GM21528 (cell line): Measurements from ENCODE around the gene DNAJB8.

Source experiments
- ATAC-seq: cut with Tn5 transposase; IDR thresholded peaks from one replicate; pipeline ENCODE4 v1.9.1; 2021; ENCODE audit warnings: mild to moderate bottlenecking, moderate library complexity; ENCODE audit not compliant: unreplicated experiment, low FRiP score

The DNAJB8 gene

DNA sequence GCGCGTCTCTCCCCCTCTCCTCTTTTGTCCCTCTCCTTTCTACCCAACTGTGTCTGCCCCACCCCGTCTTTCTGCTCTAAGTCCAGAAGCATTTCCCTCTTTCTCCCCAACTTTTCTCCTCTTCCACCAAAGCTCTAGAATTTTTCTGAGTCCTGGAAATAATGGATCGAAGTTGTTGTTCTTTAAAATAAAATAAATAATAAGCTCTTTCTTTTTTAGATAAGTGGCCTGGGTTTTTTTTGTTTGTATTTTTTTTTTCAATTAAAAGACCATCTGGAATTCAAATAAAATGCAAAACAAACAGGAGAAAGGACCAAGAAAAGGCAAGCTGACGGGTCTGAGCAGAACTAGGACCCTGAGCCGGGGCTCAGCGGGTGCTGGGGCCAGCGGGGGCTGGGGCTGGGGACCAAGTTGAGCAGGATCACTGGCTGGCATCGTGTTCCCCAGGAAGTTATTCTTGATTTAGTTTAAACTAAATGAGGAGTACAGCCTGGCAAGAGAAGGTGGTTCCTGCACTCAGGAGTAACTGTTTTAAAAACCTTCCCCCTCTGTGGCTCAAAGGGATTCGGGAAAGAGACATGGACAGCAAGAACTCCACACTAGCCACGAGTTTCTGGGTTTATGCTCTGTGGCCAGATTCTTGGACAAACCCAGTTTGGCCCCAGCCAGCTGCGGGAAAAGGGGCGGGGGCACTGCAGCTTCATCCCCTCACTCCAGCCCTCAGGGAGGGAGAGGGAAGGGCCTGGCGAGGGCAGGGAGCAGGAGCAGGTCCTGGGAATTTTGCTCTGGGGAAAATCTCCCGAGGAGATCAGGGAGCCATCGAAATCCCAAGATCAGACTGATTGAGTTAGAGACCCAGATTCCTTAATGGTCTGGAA lies 18.0 kb upstream of the DNAJB8 start:
- no peak for ATAC-seq

DNA sequence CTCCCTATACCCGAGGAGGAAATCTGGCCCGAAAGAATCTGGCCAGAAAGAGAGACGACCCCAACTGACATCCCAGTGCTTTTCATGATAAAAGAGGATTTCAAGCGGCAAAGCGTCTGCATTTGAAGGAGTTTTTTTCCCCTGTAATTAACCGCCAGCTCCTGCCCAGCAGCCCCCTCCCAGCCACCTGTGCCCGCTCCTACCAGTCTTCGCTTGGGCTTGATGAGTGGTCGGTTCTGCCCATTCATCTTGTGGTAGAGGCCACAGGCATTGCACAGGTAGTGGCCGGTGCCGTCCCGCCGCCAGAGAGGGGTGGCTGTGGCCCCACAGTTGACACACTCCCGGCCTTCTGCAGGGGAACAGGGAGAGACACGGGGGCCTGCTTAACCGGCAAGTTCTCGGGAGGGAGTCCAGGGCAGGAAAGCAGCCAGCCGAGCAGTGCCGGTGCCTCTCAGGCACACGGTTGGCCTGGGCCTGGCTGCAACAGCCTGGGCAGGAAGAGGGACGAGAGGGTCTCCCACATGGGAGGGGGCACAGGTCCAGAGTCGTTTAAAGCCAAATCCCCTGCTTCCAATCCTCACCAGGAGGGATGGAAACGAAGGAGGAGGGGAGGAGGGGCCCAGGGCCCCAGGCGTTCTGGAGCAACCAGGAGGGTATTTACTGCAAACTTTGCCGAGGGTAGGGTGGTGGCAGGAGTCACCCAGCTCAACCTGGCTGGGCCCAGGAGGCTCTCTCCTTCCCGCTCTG lies 17.1 kb upstream of the DNAJB8 start:
- ATAC-seq = no peak

DNA sequence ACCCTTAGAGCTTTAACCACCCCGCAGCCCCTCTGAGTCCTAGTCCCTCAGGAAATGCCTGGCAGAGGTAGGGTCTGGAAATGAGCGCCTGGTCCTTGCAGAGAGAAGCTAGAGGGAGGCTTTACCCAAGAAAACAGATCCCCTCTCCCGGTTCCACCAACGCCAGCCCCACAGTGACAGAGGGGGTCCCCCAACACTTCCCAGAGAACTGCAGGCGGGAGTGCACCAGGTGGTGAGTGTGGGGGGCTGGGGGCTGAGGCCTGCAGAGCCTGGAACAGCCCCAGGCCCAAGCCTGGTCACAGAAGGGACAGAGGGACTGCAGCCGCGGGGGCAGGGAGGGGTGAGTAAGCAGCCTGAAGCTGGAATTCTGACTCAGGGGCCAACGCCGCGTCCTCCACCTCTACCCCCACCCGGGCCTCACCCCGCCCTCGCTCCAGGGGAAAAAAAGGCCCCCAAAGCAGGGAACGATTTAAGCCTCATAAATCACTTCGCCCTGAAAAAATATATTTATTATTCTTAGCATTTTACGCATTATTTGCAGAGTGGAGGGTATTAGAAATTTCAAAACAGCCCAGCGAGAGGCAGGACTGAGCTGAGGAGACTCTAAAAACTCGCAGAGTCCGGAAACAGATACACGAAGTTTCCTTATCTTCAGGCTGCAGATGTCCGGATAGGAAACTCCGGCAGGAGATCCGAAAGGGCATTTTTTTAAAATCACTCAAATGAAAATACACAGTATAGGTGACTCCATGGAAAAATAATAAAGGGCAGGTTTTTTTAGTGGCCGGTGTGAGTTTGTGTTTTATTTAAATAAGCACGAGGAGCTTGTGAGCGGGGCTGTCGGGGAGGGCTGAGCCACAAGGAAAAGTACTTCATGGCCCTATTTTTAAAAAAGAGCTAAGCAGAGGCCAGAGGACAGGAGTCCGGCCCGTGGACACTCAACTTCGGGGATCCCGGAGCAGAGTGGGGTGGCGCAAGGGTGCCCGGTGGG lies 16.3 kb upstream of the DNAJB8 start:
- ATAC-seq = no peak

DNA sequence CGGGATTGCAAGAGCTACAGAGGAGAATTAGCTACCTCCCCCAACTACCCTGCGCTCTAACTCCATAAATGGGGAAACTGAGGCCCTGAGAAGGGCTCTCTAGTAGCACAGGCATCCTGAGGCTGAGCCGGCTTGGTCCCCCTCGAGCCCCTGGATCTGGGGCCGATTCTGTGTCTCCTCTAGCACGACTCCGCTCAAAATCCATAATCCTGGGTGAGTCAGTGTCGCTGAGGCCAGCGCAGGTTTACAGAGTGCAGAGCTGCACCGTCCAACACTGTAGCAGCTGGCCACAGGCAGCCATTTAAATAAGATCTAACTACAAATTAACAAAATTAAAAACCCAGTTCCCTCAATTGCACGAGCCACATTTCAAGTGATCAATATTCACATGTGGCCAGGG lies 15.5 kb upstream of the DNAJB8 start:
- ATAC-seq = no peak

DNA sequence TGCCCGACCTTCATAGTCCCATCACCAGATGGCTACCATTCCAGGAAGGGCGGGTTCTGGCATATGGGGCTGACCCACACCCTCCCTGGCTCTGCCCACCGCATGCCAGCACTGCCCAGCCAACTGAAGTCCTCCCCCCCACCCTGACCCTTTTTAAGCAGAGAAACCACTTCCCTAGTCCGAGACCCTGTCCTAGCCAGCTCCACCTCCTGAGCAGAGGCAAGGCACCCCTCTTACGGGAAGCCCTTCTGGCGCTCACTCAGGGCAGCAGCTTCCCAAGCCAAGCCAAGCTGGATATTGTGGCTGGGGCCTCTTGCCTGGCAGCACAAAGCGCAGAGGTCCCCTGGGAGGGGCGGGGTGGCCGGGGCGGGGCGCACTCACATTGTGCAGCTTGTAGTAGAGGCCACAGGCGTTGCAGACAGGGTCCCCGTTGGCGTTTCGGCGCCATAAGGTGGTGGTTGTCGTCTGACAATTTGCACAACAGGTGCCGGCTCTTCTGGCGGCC lies 14.8 kb upstream of the DNAJB8 start:
- ATAC-seq = no peak

DNA sequence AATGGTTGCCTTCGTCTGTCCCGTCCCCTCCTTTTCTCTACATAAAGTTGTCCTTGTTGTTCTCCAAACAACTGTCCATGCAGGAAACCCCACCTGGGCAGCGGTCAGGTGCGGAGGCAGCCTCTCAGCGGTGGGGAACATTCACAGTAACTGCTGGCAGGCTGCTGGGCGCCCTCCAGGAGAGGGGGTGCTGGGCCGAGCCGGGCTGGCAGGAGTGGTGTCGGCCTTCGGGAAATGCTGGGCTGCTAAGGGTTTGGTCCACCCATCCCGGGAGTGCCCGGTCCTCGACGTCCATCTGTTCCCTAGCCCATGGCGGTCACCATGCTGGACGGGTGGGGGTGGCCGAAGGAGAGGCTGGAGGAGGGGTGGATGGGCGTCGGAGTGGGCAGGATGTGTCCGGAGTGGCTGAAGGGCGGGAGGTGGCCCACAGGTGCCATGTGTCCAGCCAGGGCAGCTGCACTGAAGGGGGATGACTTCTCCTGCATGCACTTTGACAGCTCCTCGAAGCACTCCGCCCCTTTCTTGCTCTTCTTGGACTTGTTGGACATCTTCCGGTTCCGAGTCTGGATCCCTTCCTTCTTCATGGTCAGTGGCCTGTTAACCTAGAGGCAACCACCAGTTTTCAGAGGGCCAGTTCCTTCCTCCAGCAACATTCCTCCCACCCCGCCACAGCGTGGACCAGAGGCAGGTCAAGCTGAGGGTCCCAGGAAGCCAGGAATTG lies 14.2 kb upstream of the DNAJB8 start:
- ATAC-seq = no peak

DNA sequence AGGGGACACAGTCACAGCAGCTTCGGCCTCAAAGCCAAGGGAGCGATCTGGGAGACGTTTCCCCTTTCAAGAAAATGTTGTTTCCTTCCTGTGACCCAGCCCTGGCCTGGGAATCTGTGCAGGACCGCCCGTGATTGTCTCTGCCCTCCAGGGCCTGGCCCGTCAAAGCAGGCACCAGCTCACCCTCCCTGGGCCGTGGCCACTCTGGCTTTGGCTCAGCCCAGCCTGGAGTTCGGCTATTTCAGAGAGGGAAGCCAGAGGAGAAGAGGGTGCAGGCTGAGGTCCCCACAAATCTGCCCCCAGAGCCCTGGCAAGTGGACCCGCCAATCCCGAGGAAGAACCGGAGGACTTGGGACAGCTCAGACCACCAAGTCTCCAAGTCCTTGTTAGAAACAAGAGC lies 13.6 kb upstream of the DNAJB8 start:
- ATAC-seq = no peak

DNA sequence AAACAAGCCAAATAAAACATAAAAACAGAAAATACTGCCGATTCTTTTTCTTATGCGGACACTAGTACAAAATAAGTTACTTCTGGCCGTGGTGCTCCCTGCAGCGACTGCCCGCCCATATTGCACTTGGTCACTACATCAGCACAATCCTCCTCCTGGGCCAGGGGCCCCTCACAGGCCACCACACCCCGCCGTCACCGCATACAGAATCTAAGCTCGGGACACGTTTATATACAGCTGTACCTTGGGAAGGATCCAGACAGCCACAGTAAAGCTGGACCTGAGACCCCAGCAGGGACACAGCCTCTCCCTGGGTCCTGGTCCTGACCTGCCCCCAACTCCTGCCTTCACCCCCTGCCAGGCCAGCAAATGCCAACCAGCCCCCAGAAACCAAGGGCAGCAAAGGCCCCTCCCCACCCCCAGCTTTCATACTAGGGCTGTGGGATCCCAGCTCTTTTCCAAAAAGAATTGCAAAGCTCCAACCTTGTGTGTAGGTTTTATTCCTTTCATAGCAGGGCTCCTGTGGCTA lies 12.9 kb upstream of the DNAJB8 start:
- no peak for ATAC-seq

DNA sequence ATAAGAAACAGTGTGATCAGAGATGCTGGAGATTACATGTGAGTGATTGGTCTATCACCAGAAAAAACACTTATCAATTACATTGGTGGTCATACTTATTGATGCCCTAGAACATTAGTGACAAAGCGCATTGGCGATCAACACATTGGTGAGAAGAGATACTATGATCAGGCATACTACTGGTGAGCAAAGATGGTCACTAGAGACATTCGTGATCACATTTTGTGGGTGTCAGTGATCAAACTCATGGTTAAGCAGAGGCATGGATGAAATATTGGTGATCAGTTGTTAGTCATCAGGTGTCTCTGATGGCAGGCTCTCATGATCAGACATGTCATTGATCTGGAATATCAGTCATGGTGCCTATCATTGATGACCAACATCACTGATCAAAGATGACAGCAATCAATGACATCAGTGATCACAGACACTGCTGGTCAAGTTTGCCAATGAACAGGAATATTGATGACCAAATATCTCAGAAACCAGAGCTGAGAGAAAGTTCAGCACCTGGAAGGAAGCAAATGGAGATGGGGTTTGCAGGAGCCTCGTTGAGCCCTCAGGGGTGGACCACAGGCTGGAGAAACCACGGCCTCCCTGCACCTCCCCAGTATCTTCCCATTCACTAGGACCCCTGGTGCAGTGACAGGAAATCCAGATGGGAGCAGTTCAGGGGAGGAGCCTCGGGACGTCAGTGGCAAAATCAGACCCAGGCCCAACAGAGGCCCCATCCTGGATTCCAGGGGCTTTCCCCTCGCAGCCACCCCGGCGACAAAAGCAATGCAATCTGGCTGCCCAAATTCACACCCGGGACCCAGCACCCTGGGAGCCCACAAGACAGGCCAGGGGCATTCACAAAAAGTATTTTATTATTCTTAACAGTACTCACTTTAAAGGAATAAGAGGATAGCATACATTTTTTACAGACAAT lies 12.2 kb upstream of the DNAJB8 start:
- ATAC-seq = no peak

DNA sequence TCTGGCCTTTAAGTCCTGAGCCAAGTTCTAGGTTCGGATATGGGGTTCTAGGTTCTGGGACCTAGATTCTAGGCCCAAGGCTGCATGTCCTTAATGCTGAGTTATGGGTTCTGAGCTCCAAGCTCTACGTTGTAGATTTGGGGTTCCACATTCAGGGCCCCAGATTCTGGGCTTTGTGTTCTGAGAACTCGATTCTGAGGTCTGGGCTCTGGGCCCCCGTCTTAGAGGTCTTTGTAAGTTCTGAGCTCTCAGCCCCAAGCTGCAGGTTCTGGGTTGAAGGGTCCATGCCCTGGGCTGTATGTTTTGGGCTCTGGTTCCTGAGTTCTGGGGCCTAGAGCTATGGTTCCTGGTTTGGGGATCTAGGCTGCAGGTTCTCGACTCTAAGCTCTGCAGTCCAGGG lies 10.0 kb upstream of the DNAJB8 start:
- ATAC-seq = no peak

DNA sequence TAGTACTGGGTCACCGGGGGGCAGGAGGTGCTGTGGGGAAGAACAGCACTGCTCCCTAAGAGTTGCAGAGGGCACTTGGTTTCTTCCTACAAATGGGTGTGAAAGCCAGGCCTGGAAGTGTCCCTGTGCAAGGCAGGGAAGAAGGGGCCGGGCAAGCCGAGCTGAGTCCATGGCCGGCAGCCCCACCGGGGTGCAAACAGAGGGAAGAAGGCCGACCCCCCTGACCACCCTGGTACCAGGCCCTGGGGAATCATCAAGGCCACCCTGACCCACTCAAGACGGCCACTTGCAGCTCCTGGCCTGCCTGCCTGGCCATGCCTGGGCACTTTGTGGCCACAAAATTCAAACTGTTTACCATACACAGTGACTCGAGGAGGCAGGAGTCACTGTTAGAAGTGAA lies 8.7 kb upstream of the DNAJB8 start:
- ATAC-seq = no peak

DNA sequence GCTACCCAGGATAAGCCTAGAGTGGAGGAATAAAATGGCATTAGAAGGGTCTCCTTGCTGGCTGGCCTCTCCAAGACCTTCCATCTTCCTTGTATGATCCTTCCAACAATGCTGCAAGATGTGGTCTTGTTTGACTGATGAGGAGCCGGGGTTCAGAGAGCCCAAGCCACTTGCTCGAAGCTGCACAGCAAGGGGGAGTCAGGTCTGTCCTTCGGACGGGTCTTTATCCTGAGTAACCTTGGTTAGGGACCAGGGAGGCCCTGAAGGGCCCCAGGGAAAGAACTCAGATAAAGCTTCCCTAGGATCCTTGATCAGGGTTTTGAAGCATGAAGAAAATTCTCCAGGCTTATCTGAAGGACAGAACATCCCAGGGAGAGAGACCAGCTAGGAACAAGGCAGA lies 7.0 kb upstream of the DNAJB8 start:
- ATAC-seq = no peak

DNA sequence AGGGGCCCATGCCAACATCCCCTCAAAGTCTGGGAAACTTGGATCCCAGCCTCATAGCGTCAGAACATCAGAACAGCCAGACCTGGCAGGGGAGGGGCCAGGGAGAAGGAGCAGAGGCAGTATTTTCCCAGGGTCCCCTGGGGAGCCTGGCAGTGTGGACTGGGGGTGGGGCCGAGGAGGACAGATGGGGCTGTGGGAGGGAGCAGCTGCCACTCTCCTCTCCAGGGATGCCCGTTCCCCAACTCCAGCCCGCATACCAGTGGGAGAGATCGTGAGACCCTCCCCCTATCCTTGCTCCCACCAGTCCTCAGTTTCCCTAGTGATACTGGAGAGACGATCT lies 6.5 kb upstream of the DNAJB8 start:
- no peak for ATAC-seq

DNA sequence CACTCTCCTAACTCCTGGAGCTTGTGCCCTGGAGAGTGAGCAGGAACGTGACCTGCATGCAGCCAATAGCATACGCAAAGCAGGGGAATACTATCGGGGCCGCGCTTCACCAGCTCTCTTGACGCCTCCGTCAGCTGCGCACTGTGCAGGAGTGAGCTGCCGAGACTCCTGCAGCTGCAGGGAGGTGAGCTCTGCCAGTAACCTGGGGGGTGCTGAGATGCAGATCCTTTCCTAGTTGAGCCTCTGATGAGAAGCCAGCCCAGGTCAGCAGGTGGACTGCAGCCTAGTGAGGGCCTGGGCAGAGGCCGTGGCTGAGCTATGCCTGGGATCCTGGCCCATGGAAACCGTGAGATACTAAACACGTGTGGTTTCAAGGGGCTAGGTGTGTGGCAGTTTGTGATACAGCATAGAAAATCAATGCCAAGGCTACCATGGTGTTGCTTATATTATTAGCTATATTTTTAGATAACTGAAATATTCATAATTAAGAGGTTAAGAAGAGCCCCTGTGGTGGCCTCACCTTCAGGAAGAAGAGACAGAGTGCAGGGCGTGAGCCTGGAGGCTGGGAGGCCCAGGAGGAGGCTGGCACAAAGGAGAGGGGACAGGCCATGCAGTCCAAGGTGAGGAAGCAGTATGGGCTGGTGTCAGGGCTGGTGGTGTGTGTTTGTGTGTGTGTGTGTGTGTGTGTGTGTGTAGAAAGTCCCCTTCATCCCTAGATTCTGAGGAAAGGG lies 5.9 kb upstream of the DNAJB8 start:
- ATAC-seq = no peak

DNA sequence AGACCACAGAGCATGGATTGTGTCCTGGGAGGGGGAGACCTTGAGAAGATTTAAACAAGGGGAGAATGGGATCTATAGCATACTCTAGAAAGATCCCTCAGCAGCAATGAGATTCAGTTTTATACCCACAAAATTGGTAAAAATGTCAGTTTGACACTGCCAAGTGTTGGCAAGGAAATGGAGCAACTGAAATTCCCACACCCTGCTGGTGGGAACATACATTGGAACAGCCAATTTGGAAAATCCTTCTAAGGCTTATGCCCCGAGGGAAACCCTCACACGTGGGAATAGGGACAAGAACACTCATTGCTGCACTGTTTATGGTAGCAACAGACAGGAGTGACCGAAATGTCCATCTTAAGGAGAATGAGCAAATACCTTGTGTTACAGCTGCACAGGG lies 5.0 kb upstream of the DNAJB8 start:
- no peak for ATAC-seq

DNA sequence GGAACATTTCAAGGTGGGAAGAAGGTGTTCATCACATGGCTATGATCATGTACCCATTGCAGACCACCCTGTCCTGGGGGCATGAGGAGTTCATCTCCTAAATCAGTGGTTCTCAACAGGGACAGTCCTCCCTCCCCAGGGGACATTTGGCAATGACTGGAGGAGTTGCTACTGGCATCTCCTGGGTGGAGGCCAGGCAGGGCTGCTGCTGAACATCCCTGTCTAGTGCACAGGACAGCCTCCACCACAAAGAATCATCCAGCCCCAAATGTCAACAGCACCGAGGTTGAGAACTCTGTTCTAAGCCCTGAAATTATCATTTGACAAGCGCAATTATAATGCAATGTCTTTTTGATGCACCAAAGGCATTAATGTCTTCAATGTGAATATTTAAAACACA lies 4.4 kb upstream of the DNAJB8 start:
- ATAC-seq = no peak

DNA sequence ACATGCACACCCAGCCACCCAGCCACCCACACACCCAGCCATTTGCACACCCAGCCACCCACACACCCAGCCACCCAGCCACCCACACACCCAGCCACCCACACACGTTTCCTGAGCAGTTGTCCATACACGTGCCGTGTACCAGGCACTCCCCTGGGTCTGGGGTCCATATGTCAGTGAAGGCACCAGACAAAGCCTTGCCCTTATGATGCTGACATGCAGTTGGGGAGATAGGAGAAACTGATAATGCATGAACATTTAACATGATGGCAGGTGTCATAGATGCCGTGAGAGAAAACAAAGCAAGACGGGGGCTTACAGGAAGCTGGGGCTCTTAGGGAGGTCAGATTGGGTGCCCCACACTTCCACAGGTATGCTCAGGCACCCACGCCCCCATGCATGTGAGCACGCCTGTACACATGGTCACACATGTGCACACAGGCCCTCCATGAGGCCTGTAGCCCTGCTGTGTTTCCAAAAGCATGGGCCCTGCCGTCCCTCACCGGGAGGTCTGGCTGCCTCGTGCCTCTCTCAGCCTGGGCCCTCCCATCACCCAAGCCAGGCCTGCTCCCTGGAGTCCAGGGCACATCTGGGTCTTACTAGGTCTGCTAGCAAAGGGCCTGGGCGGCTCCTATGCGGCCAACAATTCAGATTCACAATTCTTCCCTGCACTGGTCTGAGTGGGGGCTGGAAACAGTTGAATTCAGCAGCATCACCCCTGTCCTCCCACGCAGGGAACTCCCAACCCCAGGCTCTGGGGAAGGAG lies 3.6 kb upstream of the DNAJB8 start:
- no peak for ATAC-seq
